HEK293T (cell line): ENCODE measurements around the gene POMGNT1.

Source experiments
- CTCF ChIA-PET: fragments of 350-600 bp; formaldehyde crosslinking; extraction: SDS; loops from one replicate; lab custom pipeline; 2021; ENCODE audit warnings: antibody characterized with exemption, inconsistent platforms; lab: Yijun Ruan, JAX
- POLR2A ChIA-PET: fragments of 350-600 bp; formaldehyde crosslinking; extraction: SDS; loops from one replicate; lab custom pipeline; 2020; ENCODE audit warnings: antibody characterized with exemption, inconsistent platforms; lab: Yijun Ruan, JAX
- DNase-seq: peaks from one replicate; pipeline ENCODE4 v3.0.0; 2012; ENCODE audit warnings: mixed read lengths; ENCODE audit errors: extremely low spot score
- ARNT ChIP-seq: fragments of 450-650 bp; IDR thresholded peaks from 2 replicates; pipeline ENCODE4 v1.6.1; 2017; ENCODE audit warnings: mild to moderate bottlenecking
- BHLHE40 ChIP-seq: fragments of 450-650 bp; IDR thresholded peaks from 2 replicates; pipeline ENCODE4 v1.6.1; 2016; ENCODE audit warnings: mild to moderate bottlenecking, moderate library complexity, borderline replicate concordance
- CTBP1 ChIP-seq: fragments of 450-650 bp; IDR thresholded peaks from 2 replicates; pipeline ENCODE4 v1.6.1; 2016; ENCODE audit warnings: borderline replicate concordance
- ELF4 ChIP-seq: fragments of 450-650 bp; IDR thresholded peaks from 2 replicates; pipeline ENCODE4 v1.6.1; 2017; ENCODE audit warnings: antibody characterized with exemption
- FOXA1 ChIP-seq: fragments of 450-650 bp; IDR thresholded peaks from 2 replicates; pipeline ENCODE4 v1.6.1; 2016; ENCODE audit warnings: mild to moderate bottlenecking
- FOXK2 ChIP-seq: fragments of 450-650 bp; IDR thresholded peaks from 2 replicates; pipeline ENCODE4 v1.6.1; 2016; ENCODE audit warnings: mild to moderate bottlenecking
- FOXM1 ChIP-seq: fragments of 450-650 bp; IDR thresholded peaks from 2 replicates; pipeline ENCODE4 v1.6.1; 2017; ENCODE audit warnings: mild to moderate bottlenecking, borderline replicate concordance
- HDGF ChIP-seq: fragments of 450-650 bp; IDR thresholded peaks from 2 replicates; pipeline ENCODE4 v1.6.1; 2017; ENCODE audit warnings: antibody characterized with exemption, borderline replicate concordance
- L3MBTL2 ChIP-seq: fragments of 450-650 bp; conservative IDR thresholded peaks from 2 replicates; pipeline ENCODE4 v1.6.1; 2016; ENCODE audit warnings: mild to moderate bottlenecking
- LEF1 ChIP-seq: fragments of 450-650 bp; IDR thresholded peaks from 2 replicates; pipeline ENCODE4 v1.6.1; 2017; ENCODE audit warnings: mild to moderate bottlenecking, borderline replicate concordance
- NFRKB ChIP-seq: fragments of 450-650 bp; IDR thresholded peaks from 2 replicates; pipeline ENCODE4 v1.6.1; 2016; ENCODE audit warnings: mild to moderate bottlenecking, moderate library complexity
- PKNOX1 ChIP-seq: fragments of 450-650 bp; IDR thresholded peaks from 2 replicates; pipeline ENCODE4 v1.6.1; 2016
- SP1 ChIP-seq: fragments of 450-650 bp; IDR thresholded peaks from 2 replicates; pipeline ENCODE4 v1.6.1; 2017
- SUZ12 ChIP-seq: fragments of 450-650 bp; IDR thresholded peaks from 2 replicates; pipeline ENCODE4 v1.6.1; 2016; ENCODE audit warnings: mild to moderate bottlenecking
- TARDBP ChIP-seq: fragments of 450-650 bp; IDR thresholded peaks from 2 replicates; pipeline ENCODE4 v1.6.1; 2016
- ZNF384 ChIP-seq: fragments of 450-650 bp; IDR thresholded peaks from 2 replicates; pipeline ENCODE4 v1.6.1; 2016

POMGNT1 gene

GRCh38 chr1:46180082-46180616 is 18.1 kb downstream of the POMGNT1 start:
- TF ChIP-seq FOXK2, result no peak
- TF ChIP-seq LEF1, result no peak
- no peak for TF ChIP-seq ARNT
- no peak for TF ChIP-seq SUZ12
- no peak for TF ChIP-seq CTBP1
- TF ChIP-seq FOXA1, result no peak
- TF ChIP-seq L3MBTL2, result no peak
- no peak for TF ChIP-seq NFRKB
- no peak for TF ChIP-seq TARDBP
- no peak for TF ChIP-seq PKNOX1
- TF ChIP-seq BHLHE40, result no peak
- TF ChIP-seq FOXM1, result no peak
- TF ChIP-seq SP1, result no peak
- no peak for TF ChIP-seq HDGF
- CTCF ChIA-PET, result interaction anchor here (2.0 to 4.9 kb wide), 2 partner anchors 44 to 144 kb away, joined by 14 to 36 read pairs; no protein-coding TSS in a partner anchor
- POLR2A ChIA-PET, result no interaction called here
- no peak for DNase-seq

- ChIA-PET CTCF (interaction anchor here (0.7 kb wide), 5 partner anchors 12 to 529 kb away, joined by 3 to 6 read pairs (median 5); no protein-coding TSS in a partner anchor), POLR2A (interaction anchor here (0.6 kb wide), 1 partner anchor 130 kb away, joined by 3 read pairs; no protein-coding TSS in a partner anchor)
- DNase-seq, result peak; percentile 84
- no peak for TF ChIP-seq ZNF384
- TF ChIP-seq PKNOX1, result no peak
- TF ChIP-seq FOXK2, result no peak
- no peak for TF ChIP-seq SUZ12
- TF ChIP-seq CTBP1, result no peak
- no peak for TF ChIP-seq NFRKB
- TF ChIP-seq FOXA1, result no peak
Observed at GRCh38 chr1:46179138-46180081, 18.8 kb downstream of the POMGNT1 start.

- no peak for DNase-seq
- POLR2A ChIA-PET, result no interaction called here
- TF ChIP-seq NFRKB (no peak), TARDBP (no peak), ARNT (no peak), BHLHE40 (no peak), LEF1 (no peak), PKNOX1 (no peak), FOXK2 (no peak), SUZ12 (no peak), SP1 (no peak), L3MBTL2 (no peak)
- CTCF ChIA-PET, result no interaction called here
Observed at GRCh38 chr1:46176211-46176865, 21.9 kb downstream of the POMGNT1 start, which contains the start of gene P3R3URF. P3R3URF (minus strand) TSS chr1:46176488; CDS start chr1:46176471, 17 bp downstream.

- ChIA-PET CTCF (interaction anchor here (0.6 to 0.9 kb wide), 2 partner anchors 135 to 306 kb away, joined by 3 to 4 read pairs; no protein-coding TSS in a partner anchor), POLR2A (interaction anchor here (1.0 kb wide), 1 partner anchor 43 kb away, joined by 4 read pairs; the partner anchor contains the start of gene PIK3R3)
- no peak for TF ChIP-seq CTBP1
- TF ChIP-seq L3MBTL2, result no peak
- TF ChIP-seq FOXK2, result no peak
- no peak for TF ChIP-seq ARNT
- no peak for TF ChIP-seq SUZ12
- TF ChIP-seq FOXA1, result no peak
- TF ChIP-seq BHLHE40, result no peak
- TF ChIP-seq ELF4, result no peak
- no peak for TF ChIP-seq NFRKB
- no peak for TF ChIP-seq FOXM1
- TF ChIP-seq TARDBP, result no peak
- DNase-seq, result no peak
Observed at GRCh38 chr1:46175243-46175642, 23.0 kb downstream of the POMGNT1 start.

- CTCF ChIA-PET, result interaction anchor here (0.6 kb wide), 1 partner anchor 307 kb away, joined by 3 read pairs; no protein-coding TSS in a partner anchor
- TF ChIP-seq FOXM1, result no peak
- no peak for TF ChIP-seq HDGF
- POLR2A ChIA-PET, result interaction anchor here (1.0 kb wide), 1 partner anchor 42 kb away, joined by 4 read pairs; the partner anchor contains the start of gene PIK3R3
- no peak for DNase-seq
Observed at GRCh38 chr1:46174448-46175231, 23.6 kb downstream of the POMGNT1 start, which contains the start of gene TSPAN1. TSPAN1 (plus strand) TSS chr1:46175087; CDS start chr1:46181108, 6,021 bp downstream.
